T-cell (primary cell): ENCODE results near the gene WDR72. TPM values are rescaled to one million over a fixed set of nuclear protein-coding genes. Genes with fewer than 3 reads are reported as not detected.
"Not testable (repeated sequence)": the region's sequence is repeated elsewhere in the genome, so short reads cannot be mapped to it uniquely, and the experiment has no call there.

Source experiments
- ATAC-seq, 4 experiments: fragments of 200-7000 bp in 3 of 4; fragments of 150-1000 bp in 1 of 4; cut with Tn5 transposase; replicated peaks in 1 of 4; 1 replicate in 3 of 4; 2 replicates in 1 of 4; pipeline ENCODE4 v1.10.0; 2021; ENCODE audit warnings: moderate library complexity in 3 of 4, mild to moderate bottlenecking in 2 of 4, moderate number of reproducible peaks in 1 of 4
- CTCF ChIA-PET, 2 donors: fragments of 300-600 bp; sonication (Branson Sonifier 250); formaldehyde crosslinking; loops; one replicate each; lab custom pipeline; 2022; ENCODE audit warnings: antibody characterized with exemption in 2 of 2; lab: Charles Lee
- POLR2A ChIA-PET, 2 donors: fragments of 300-600 bp; sonication (Branson Sonifier 250); formaldehyde crosslinking; loops; one replicate each; lab custom pipeline; 2022; ENCODE audit warnings: antibody characterized with exemption in 2 of 2; lab: Charles Lee
- DNase-seq, 35 experiments: peaks; one replicate each; pipeline versions ENCODE4 v3.0.0 to v3.0.0-alpha.2; 2013 to 2023
- H3K27ac ChIP-seq: one replicate; pipeline ENCODE4 v1.5.1; 2013; ENCODE audit warnings: low read length
- H3K27me3 ChIP-seq, 2 experiments: replicated peaks in 1 of 2; 1 replicate in 1 of 2; 2 replicates in 1 of 2; pipeline versions ENCODE4 v1.6.1 to v1.7.0; 2013; ENCODE audit warnings: low read length in 1 of 2, mixed read lengths in 1 of 2; ENCODE audit not compliant: control insufficient read depth in 2 of 2, insufficient read depth in 2 of 2; ENCODE audit errors: extremely low read depth in 1 of 2
- H3K36me3 ChIP-seq, 2 donors: 1 replicate in 1 of 2; 2 replicates in 1 of 2; pipeline versions ENCODE4 v1.6.1 to v1.7.0; 2013; ENCODE audit warnings: low read length in 1 of 2; ENCODE audit not compliant: control insufficient read depth in 2 of 2, insufficient read depth in 1 of 2; ENCODE audit errors: extremely low read depth in 1 of 2
- H3K4me1 ChIP-seq, 2 experiments: 1 replicate in 1 of 2; 2 replicates in 1 of 2; pipeline versions ENCODE4 v1.6.1 to v1.7.0; 2013; ENCODE audit warnings: low read length in 2 of 2, mixed read lengths in 1 of 2; ENCODE audit not compliant: insufficient read depth in 2 of 2, control insufficient read depth in 1 of 2; ENCODE audit errors: extremely low read depth in 1 of 2
- H3K4me3 ChIP-seq, 2 donors: 1 replicate in 1 of 2; 2 replicates in 1 of 2; pipeline versions ENCODE4 v1.5.1 to v1.7.0; 2013; ENCODE audit warnings: mild to moderate bottlenecking in 2 of 2, low read length in 1 of 2, moderate library complexity in 1 of 2; ENCODE audit not compliant: control insufficient read depth in 1 of 2; ENCODE audit errors: extremely low read depth in 1 of 2
- H3K9me3 ChIP-seq: 2 replicates; pipeline ENCODE4 v1.7.0; 2013
- H3K27ac Mint-ChIP-seq, 2 donors: one replicate each; pipeline ENCODE4 v1.8.0; 2020 to 2021; ENCODE audit warnings: mild to moderate bottlenecking in 2 of 2, mixed read lengths in 2 of 2
- H3K27me3 Mint-ChIP-seq, 2 donors: one replicate each; pipeline ENCODE4 v1.8.0; 2021 to 2022; ENCODE audit warnings: mixed read lengths in 2 of 2
- H3K36me3 Mint-ChIP-seq: one replicate; pipeline ENCODE4 v1.8.0; 2021; ENCODE audit warnings: mixed read lengths
- H3K4me1 Mint-ChIP-seq, 3 donors: one replicate each; pipeline ENCODE4 v1.8.0; 2020 to 2022; ENCODE audit warnings: mixed read lengths in 3 of 3, mild to moderate bottlenecking in 1 of 3
- H3K4me3 Mint-ChIP-seq, 3 donors: one replicate each; pipeline ENCODE4 v1.8.0; 2020 to 2022; ENCODE audit warnings: mild to moderate bottlenecking in 3 of 3, mixed read lengths in 3 of 3, moderate library complexity in 3 of 3
- H3K9me3 Mint-ChIP-seq, 3 donors: one replicate each; pipeline ENCODE4 v1.8.0; 2020 to 2022; ENCODE audit warnings: mixed read lengths in 3 of 3
- WGBS: methylation state at CpG from one replicate; pipeline ENCODE4 v1.1.5; 2013; ENCODE audit warnings: missing lambda C conversion rate; ENCODE audit not compliant: insufficient coverage; 5-methylcytosine and 5-hydroxymethylcytosine counted together
- total RNA-seq, 35 experiments: library from RNA in 6 of 35; stranded (reverse) in 6 of 35; fragments of 120-200 nt in 1 of 35; gene quantifications; one replicate each; pipeline versions ENCODE4 v1.2.1 to v1.2.4 and lab custom pipeline; 2013 to 2026

Gene WDR72
- total RNA-seq, 5 donors from 2014 or later (not counting 1 experiment from before 2014, with no cell fraction given): not detected

DNA sequence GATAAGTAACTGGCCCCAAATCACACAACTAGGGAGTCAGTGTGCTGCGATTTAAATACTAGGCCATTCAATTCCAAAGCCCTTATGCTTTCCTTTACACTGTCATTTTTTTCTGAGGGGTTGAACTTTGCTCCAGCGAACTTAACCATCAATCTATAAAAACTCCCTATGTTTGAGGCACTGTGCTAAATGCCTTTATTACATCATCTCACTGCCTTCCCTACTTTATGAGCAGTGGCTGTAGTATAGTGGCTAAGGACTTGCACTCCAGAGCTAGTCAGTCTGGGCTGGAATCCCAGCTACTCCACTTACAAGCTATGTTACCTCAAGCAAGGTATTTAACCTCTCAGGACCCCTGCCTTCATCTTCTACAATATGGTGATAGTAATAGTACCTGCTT lies 26.9 kb upstream of the WDR72 start:
- H3K4me1 Mint-ChIP-seq: no peaks in the 10 kb centered on the region
- no peak overlapping the region for H3K27ac ChIP-seq
- H3K4me3 ChIP-seq: no peak overlapping the region
- H3K27ac Mint-ChIP-seq: no peak overlapping the region
- DNase-seq (no peak), ATAC-seq (no peak)
- WGBS: 63% methylated on average over 1 of the region's 2 CpGs
- POLR2A ChIA-PET: no interaction called here
- peaks cover 0 to 23% (median 6%) of the 10 kb centered on the region in 3 donors for H3K9me3 Mint-ChIP-seq
- no peaks in the 10 kb centered on the region for H3K4me1 ChIP-seq
- H3K27me3 ChIP-seq: no peaks in the 10 kb centered on the region
- peaks cover 1 to 13% of the 10 kb centered on the region in 2 donors for H3K27me3 Mint-ChIP-seq
- no peaks in the 10 kb centered on the region for H3K36me3 ChIP-seq
- H3K4me3 Mint-ChIP-seq: no peak overlapping the region
- H3K36me3 Mint-ChIP-seq: no peaks in the 10 kb centered on the region
- H3K9me3 ChIP-seq: no peaks in the 10 kb centered on the region
- CTCF ChIA-PET: no interaction called here

- H3K27ac Mint-ChIP-seq, H3K36me3 Mint-ChIP-seq, H3K27me3 ChIP-seq, POLR2A ChIA-PET, H3K4me3 Mint-ChIP-seq, H3K4me3 ChIP-seq, CTCF ChIA-PET, DNase-seq, ATAC-seq, H3K27me3 Mint-ChIP-seq, H3K9me3 ChIP-seq, H3K27ac ChIP-seq, H3K36me3 ChIP-seq, H3K4me1 ChIP-seq, H3K4me1 Mint-ChIP-seq: not testable (repeated sequence)
- WGBS: 60% methylated on average over 1 of the region's 2 CpGs
- H3K9me3 Mint-ChIP-seq: peaks cover 0 to 19% (median 12%) of the 10 kb centered on the region in 3 donors
These were observed 25.8 kb upstream of the WDR72 start for GRCh38 chr15:53785241-53785640.

- Histone ChIP-seq H3K4me3 (no peak overlapping the region), H3K4me1 (no peaks in the 10 kb centered on the region), H3K9me3 (no peaks in the 10 kb centered on the region), H3K36me3 (no peaks in the 10 kb centered on the region), H3K27me3 (peaks cover 4 to 13% of the 10 kb centered on the region in 2 experiments), H3K27ac (no peak overlapping the region)
- Mint-ChIP-seq H3K4me3 (no peak overlapping the region), H3K4me1 (peaks cover 0 to 2% (median 0%) of the 10 kb centered on the region in 3 donors), H3K27me3 (peaks cover 31 to 38% of the 10 kb centered on the region in 2 donors), H3K27ac (no peak overlapping the region), H3K36me3 (no peaks in the 10 kb centered on the region), H3K9me3 (peaks cover 2 to 11% (median 9%) of the 10 kb centered on the region in 3 donors)
- ChIA-PET POLR2A (no interaction called here), CTCF (no interaction called here)
- ATAC-seq (no peak), DNase-seq (no peak)
- WGBS: 75% methylated on average over 2 of the region's 2 CpGs
These were observed 3.5 kb upstream of the WDR72 start for GRCh38 chr15:53762916-53763315.

GRCh38 chr15:53758412-53758811 lies 1.1 kb downstream of the WDR72 start:
- ATAC-seq (no peak), DNase-seq (no peak)
- Mint-ChIP-seq H3K27me3 (peaks cover 32 to 61% of the 10 kb centered on the region in 2 donors), H3K27ac (no peak overlapping the region), H3K9me3 (peaks cover 3 to 11% (median 5%) of the 10 kb centered on the region in 3 donors), H3K4me1 (peaks cover 0 to 2% (median 0%) of the 10 kb centered on the region in 3 donors), H3K36me3 (no peaks in the 10 kb centered on the region), H3K4me3 (no peak overlapping the region)
- Histone ChIP-seq H3K4me1 (no peaks in the 10 kb centered on the region), H3K4me3 (no peak overlapping the region), H3K27ac (no peak overlapping the region), H3K36me3 (no peaks in the 10 kb centered on the region), H3K9me3 (no peaks in the 10 kb centered on the region), H3K27me3 (peaks cover 2 to 15% of the 10 kb centered on the region in 2 experiments)
- POLR2A ChIA-PET: no interaction called here
- CTCF ChIA-PET: no interaction called here
- WGBS: no CpG with 5 or more reads among the region's 7 CpGs

DNA sequence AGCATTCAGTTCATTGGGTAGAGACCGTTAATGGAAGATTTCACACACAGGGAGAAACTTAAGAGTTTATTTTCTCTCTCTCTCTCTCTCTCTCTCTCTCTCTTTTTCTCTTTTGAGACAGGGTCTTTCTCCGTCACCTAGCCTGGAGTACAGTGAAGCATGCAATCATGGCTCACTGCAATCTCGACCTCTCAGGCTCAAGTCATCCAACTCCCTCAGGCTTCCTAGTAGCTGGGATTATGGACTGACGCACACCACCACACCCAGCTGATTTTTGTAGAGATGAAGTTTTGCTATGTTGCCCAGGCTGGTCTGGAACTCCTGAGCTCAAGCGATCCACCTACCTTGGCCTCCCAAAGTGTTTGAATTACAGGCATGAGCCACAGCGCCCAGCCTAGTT lies 1.6 kb downstream of the WDR72 start:
- no peak overlapping the region for H3K27ac ChIP-seq
- H3K27me3 ChIP-seq: peaks cover 2 to 15% of the 10 kb centered on the region in 2 experiments
- H3K27ac Mint-ChIP-seq: peak overlapping the region in 1 of 2 donors; percentile 41
- no peaks in the 10 kb centered on the region for H3K9me3 ChIP-seq
- H3K27me3 Mint-ChIP-seq: peaks cover 32 to 60% of the 10 kb centered on the region in 2 donors
- H3K9me3 Mint-ChIP-seq: peaks cover 3 to 11% (median 5%) of the 10 kb centered on the region in 3 donors
- DNase-seq (no peak), ATAC-seq (no peak)
- no peaks in the 10 kb centered on the region for H3K36me3 ChIP-seq
- POLR2A ChIA-PET: no interaction called here
- peaks cover 0 to 2% (median 0%) of the 10 kb centered on the region in 3 donors for H3K4me1 Mint-ChIP-seq
- CTCF ChIA-PET: no interaction called here
- H3K36me3 Mint-ChIP-seq: no peaks in the 10 kb centered on the region
- H3K4me1 ChIP-seq: no peaks in the 10 kb centered on the region
- H3K4me3 Mint-ChIP-seq: no peak overlapping the region
- H3K4me3 ChIP-seq: no peak overlapping the region
- WGBS: no CpG with 5 or more reads among the region's 6 CpGs

DNA sequence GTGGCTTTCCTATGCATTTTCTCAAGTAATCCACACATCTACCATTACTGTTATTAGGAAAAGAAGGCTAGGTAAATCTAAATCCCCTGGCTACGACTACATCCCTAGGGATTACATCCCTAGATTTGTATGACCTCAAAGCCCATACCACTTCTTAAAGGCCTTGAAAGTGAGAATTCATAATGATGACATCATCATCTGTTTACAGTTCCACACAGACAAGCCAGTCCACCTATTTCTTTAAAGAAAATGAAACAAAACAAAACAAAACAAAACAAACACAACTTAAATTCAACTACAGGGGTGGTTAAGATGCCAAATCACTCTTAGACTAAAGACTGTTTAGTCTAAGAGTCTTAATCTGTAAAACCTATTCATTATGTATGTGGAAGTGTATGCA lies 5.7 kb downstream of the WDR72 start:
- WGBS: no CpG with 5 or more reads among the region's 1 CpG
- ATAC-seq: no peak
- POLR2A ChIA-PET: no interaction called here

GRCh38 chr15:53752406-53752805 lies 7.1 kb downstream of the WDR72 start:
- Mint-ChIP-seq H3K4me3 (no peak overlapping the region), H3K9me3 (peaks cover 0 to 1% (median 0%) of the 10 kb centered on the region in 3 donors), H3K4me1 (no peaks in the 10 kb centered on the region), H3K36me3 (no peaks in the 10 kb centered on the region), H3K27me3 (peaks cover 0 to 33% of the 10 kb centered on the region in 2 donors), H3K27ac (no peak overlapping the region)
- ChIA-PET CTCF (no interaction called here), POLR2A (no interaction called here)
- no peaks in the 10 kb centered on the region for H3K36me3 ChIP-seq
- no peak overlapping the region for H3K4me3 ChIP-seq
- no peaks in the 10 kb centered on the region for H3K9me3 ChIP-seq
- H3K27ac ChIP-seq: no peak overlapping the region
- ATAC-seq: no peak
- no peaks in the 10 kb centered on the region for H3K4me1 ChIP-seq
- DNase-seq: no peak
- no peaks in the 10 kb centered on the region for H3K27me3 ChIP-seq
- 64% methylated on average over 2 of the region's 4 CpGs for WGBS

More for the DNA sequence above, 5.7 kb downstream of the WDR72 start:
- H3K27me3 ChIP-seq: peaks cover 0 to 5% of the 10 kb centered on the region in 2 experiments
- no peak overlapping the region for H3K4me3 Mint-ChIP-seq
- H3K27ac ChIP-seq: no peak overlapping the region
- no peak overlapping the region for H3K27ac Mint-ChIP-seq
- no peaks in the 10 kb centered on the region for H3K36me3 ChIP-seq
- H3K9me3 Mint-ChIP-seq: peaks cover 0 to 1% (median 0%) of the 10 kb centered on the region in 3 donors
- H3K36me3 Mint-ChIP-seq: no peaks in the 10 kb centered on the region
- H3K4me3 ChIP-seq: no peak overlapping the region
- H3K4me1 ChIP-seq: no peaks in the 10 kb centered on the region
- no peak for DNase-seq
- H3K27me3 Mint-ChIP-seq: peaks cover 7 to 43% of the 10 kb centered on the region in 2 donors
- peaks cover 0 to 2% (median 0%) of the 10 kb centered on the region in 3 donors for H3K4me1 Mint-ChIP-seq
- H3K9me3 ChIP-seq: no peaks in the 10 kb centered on the region
- CTCF ChIA-PET: no interaction called here
